ENCODE measurements around the gene SIX3. TPM values are rescaled to one million over a fixed set of nuclear protein-coding genes. Genes with fewer than 3 reads are reported as not detected.

SIX3 gene
- total RNA-seq: not detected

DNA sequence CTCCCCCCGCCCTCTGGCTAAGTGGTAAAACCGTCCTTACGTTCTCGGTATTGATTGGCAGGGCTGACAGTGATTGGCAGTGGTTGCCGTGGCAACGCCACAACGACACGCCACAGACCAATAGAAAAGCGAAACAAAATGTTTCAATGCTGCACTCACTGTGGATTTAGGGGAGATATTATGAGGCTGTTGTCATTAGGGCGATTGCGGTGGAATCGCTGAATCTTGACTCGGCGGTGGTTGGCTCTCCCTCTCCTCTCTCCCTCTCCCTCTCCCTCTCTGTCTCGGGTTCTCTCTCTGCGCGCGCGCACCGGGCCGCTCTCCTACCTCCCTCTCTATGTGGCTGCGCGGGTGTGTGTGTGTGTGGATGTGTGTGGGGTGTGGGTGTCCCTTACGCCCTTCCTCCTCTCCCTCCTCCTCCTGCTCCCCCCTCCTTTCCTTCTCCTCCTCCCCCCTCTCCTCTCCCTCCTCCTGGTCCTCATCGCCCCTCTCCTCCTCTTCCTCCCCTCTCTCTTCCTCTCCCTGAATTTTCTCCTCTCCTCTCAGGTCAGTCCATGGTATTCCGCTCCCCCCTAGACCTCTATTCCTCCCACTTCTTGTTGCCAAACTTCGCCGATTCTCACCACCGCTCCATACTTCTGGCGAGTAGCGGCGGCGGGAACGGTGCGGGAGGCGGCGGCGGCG is at the start of gene SIX3:
Gene SIX3 (plus strand): TSS at position 152 of the 684 bp plus-strand sequence. CDS start 403 bp downstream, at position 555.
- intact Hi-C loops (cut with DNase I): no loop called here
- H3K9me3 ChIP-seq: no peaks in the 10 kb centered on the region
- H3K4me1 ChIP-seq: peaks cover 0 to 17% of the 10 kb centered on the region in 2 donors
- DNase-seq (ENCODE audit: low spot score in 2 of 2): no peak
- TF ChIP-seq, protein P1, sequence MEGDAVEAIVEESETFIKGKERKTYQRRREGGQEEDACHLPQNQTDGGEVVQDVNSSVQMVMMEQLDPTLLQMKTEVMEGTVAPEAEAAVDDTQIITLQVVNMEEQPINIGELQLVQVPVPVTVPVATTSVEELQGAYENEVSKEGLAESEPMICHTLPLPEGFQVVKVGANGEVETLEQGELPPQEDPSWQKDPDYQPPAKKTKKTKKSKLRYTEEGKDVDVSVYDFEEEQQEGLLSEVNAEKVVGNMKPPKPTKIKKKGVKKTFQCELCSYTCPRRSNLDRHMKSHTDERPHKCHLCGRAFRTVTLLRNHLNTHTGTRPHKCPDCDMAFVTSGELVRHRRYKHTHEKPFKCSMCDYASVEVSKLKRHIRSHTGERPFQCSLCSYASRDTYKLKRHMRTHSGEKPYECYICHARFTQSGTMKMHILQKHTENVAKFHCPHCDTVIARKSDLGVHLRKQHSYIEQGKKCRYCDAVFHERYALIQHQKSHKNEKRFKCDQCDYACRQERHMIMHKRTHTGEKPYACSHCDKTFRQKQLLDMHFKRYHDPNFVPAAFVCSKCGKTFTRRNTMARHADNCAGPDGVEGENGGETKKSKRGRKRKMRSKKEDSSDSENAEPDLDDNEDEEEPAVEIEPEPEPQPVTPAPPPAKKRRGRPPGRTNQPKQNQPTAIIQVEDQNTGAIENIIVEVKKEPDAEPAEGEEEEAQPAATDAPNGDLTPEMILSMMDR (IDR thresholded peaks at IDR 0.05): no peak
- peak within 1 kb of the TSS; percentile 45 to 55 for H3K4me3 ChIP-seq
- H3K27me3 ChIP-seq: peaks cover 23% of the 10 kb centered on the region
- H3K36me3 ChIP-seq: no peaks in the 10 kb centered on the region
- no peak within 1 kb of the TSS for H3K27ac ChIP-seq

DNA sequence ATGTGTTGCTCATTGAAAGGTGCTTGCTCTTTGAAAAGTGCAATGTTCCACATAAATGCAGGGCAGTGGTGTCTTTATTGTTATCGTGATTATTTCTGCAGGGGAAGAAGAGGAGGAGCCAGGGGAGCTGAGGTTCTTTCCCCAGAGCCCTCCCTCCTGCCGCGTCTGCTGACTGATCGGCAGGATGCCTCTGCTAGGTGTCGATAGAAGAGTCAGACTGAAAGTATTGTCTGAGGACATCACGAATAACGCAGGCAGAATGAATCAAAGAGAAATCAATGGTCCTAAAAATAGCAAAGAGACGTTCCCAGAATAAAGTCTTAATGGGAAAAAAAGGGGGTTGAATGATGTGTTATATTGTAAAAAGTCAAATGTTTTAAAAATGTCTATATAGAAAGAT is 47.4 kb upstream of the SIX3 start:
- intact Hi-C loops (cut with DNase I): no loop called here
- no peaks in the 10 kb centered on the region for H3K27me3 ChIP-seq
- no peaks in the 10 kb centered on the region for H3K9me3 ChIP-seq
- no peak for DNase-seq (ENCODE audit: low spot score in 2 of 2)
- no peaks in the 10 kb centered on the region for H3K36me3 ChIP-seq
- H3K4me3 ChIP-seq: no peak overlapping the region
- H3K27ac ChIP-seq: no peak overlapping the region
- TF ChIP-seq, protein P1 (IDR thresholded peaks at IDR 0.05): no peak
- no peaks in the 10 kb centered on the region for H3K4me1 ChIP-seq

DNA sequence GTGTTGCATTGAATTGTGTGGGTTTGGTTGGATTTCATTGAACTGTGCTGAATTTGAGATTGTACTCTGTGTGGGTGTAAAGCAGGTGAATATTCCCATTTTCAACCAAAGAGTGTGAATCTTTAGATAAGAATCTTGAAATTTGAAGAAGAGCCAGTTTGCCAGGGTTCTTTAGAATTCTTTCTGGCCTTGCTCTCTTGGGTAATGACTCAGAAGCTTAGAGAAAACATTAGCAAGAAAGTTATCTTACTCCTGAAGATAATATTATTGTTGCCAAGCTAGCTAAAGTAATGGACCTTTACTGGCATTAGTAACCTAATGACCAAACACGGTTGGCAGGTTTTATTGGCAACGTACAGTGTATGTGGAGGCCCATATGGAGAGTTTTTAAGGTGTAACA is 46.4 kb upstream of the SIX3 start:
- intact Hi-C loops (cut with DNase I): no loop called here
- Histone ChIP-seq H3K9me3 (no peaks in the 10 kb centered on the region), H3K4me3 (no peak overlapping the region), H3K36me3 (no peaks in the 10 kb centered on the region), H3K4me1 (no peaks in the 10 kb centered on the region), H3K27ac (no peak overlapping the region), H3K27me3 (no peaks in the 10 kb centered on the region)
- TF ChIP-seq, protein P1 (IDR thresholded peaks at IDR 0.05): no peak
- DNase-seq (ENCODE audit: low spot score in 2 of 2): no peak

DNA sequence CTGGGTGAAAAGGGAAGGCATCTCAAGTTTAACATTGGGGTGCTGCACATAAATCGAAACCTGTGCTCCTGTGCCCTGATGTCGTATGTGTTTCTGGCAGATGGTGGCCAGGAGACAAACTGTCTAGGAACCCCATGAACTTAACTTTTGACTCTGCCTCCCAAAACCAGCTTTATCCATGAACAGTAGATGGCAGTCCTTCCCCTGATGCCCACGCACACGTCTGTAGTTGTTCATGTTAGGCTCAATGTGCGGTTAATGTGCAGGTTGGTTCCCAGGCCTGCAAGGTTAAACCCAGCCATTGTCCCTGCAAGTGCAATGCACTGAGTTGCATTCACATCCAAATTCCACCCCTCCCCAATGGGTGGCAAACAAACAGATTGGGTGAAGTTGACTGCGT is 44.1 kb upstream of the SIX3 start:
- no peaks in the 10 kb centered on the region for H3K27me3 ChIP-seq
- TF ChIP-seq, protein P1 (IDR thresholded peaks at IDR 0.05): no peak
- H3K4me3 ChIP-seq: no peak overlapping the region
- no peaks in the 10 kb centered on the region for H3K9me3 ChIP-seq
- intact Hi-C loops (cut with DNase I): no loop called here
- no peaks in the 10 kb centered on the region for H3K4me1 ChIP-seq
- H3K27ac ChIP-seq: no peak overlapping the region
- DNase-seq (ENCODE audit: low spot score in 2 of 2): no peak
- H3K36me3 ChIP-seq: no peaks in the 10 kb centered on the region

DNA sequence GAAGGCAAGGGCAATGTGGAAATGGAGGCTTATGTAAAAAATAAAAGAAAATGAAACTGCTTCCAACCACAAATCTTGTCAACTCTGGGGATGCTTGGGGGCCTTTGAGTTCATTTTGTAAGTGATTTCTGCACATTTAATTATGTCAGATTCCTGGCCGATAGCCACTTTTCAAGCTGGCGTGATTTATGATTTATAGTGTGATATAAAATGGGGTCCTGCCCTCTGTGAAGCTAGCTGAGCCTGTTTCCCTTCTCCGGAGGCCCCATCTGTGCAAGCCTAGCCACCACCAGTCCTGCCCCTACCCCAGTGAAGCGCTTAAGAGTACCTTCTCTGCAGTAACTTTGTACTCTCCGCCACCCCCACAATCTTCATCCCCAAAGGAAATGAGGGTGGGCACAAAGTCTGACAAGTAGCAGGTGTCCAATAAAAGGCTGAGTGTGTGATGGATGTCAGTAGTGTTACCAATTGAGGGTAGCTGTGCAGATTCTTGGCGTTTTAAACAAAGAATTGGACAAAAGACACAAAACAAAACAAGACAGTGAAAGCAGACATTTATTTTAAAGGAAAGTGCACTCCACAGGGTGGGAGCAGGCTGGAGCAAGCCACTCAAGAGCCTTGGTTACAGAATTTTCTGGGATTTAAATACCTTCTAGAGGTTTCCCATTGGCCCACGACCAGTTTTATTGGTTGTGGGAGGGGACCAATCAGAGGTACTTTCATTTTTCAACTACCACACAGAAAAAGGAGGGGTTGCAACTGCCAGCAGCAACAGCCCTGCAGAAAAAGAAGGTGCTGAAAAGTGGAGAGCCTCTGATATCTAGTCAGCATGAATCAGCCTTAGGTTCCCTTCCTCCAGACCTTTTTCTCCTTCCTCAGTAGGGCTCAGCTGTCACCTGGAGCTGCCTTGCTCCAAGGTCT is 39.0 kb upstream of the SIX3 start:
- no peak for DNase-seq (ENCODE audit: low spot score in 2 of 2)
- Histone ChIP-seq H3K4me1 (no peaks in the 10 kb centered on the region), H3K27ac (no peak overlapping the region), H3K9me3 (no peaks in the 10 kb centered on the region), H3K4me3 (no peak overlapping the region), H3K36me3 (no peaks in the 10 kb centered on the region), H3K27me3 (no peaks in the 10 kb centered on the region)
- TF ChIP-seq, protein P1 (IDR thresholded peaks at IDR 0.05): no peak
- intact Hi-C loops (cut with DNase I): no loop called here
